NCI-H1694 treated with DMSO at 0.1 percent for 48 hours (cell line): ENCODE data around the gene HELZ.
"Not testable (repeated sequence)": the region's sequence is repeated elsewhere in the genome, so short reads cannot be mapped to it uniquely, and the experiment has no call there.

Experiments
- DNase-seq: peaks from one replicate; lab custom pipeline; 2025; lab: John Stamatoyannopoulos, UW

HELZ gene

GRCh38 chr17:67050471-67051154 lies 194.4 kb downstream of the HELZ start:
- DNase-seq: no peak

- no peak for DNase-seq
Observed at GRCh38 chr17:67050066-67050465, 194.9 kb downstream of the HELZ start.

GRCh38 chr17:67049025-67049739 lies 195.8 kb downstream of the HELZ start:
- DNase-seq: no peak

GRCh38 chr17:67047382-67047781 lies 197.6 kb downstream of the HELZ start:
- DNase-seq: no peak

GRCh38 chr17:67046398-67046797 lies 198.6 kb downstream of the HELZ start:
- no peak for DNase-seq

GRCh38 chr17:67044940-67045339 lies 200.1 kb downstream of the HELZ start:
- no peak for DNase-seq

- DNase-seq: no peak
Observed at GRCh38 chr17:67044016-67044772, 200.8 kb downstream of the HELZ start, which contains the start of gene CACNG1. Gene CACNG1, plus strand, starts transcription at chr17:67044554. Its CDS starts 107 bp downstream, at chr17:67044661.

- DNase-seq: no peak
Observed at GRCh38 chr17:67043283-67043682, 201.7 kb downstream of the HELZ start.

GRCh38 chr17:67041941-67042899 lies 202.8 kb downstream of the HELZ start:
- DNase-seq: no peak

- no peak for DNase-seq
Observed at GRCh38 chr17:67041531-67041930, 203.5 kb downstream of the HELZ start.

GRCh38 chr17:67041119-67041518 lies 203.9 kb downstream of the HELZ start:
- not testable (repeated sequence) for DNase-seq

- no peak for DNase-seq
Observed at GRCh38 chr17:67040652-67041051, 204.3 kb downstream of the HELZ start.

- no peak for DNase-seq
Observed at GRCh38 chr17:67038861-67039365, 206.1 kb downstream of the HELZ start.

- DNase-seq: no peak
Observed at GRCh38 chr17:67035131-67036083, 209.6 kb downstream of the HELZ start.

GRCh38 chr17:67033613-67034012 lies 211.4 kb downstream of the HELZ start:
- DNase-seq: no peak

- DNase-seq: no peak
Observed at GRCh38 chr17:67032985-67033384, 212.0 kb downstream of the HELZ start.

GRCh38 chr17:67032382-67032781 lies 212.6 kb downstream of the HELZ start:
- no peak for DNase-seq

GRCh38 chr17:67030641-67031040 lies 214.4 kb downstream of the HELZ start:
- no peak for DNase-seq

GRCh38 chr17:67027031-67027628 lies 217.9 kb downstream of the HELZ start:
- no peak for DNase-seq

GRCh38 chr17:67026341-67026740 lies 218.7 kb downstream of the HELZ start:
- DNase-seq: no peak
